PFSK-1 (cell line): ENCODE data around the gene GRAMD1B.

Experiments
- POLR2AphosphoS5 ChIP-seq: IDR thresholded peaks from 2 replicates; pipeline ENCODE4 v1.6.1; 2012; ENCODE audit warnings: low read depth, mild to moderate bottlenecking, control low read depth, low read length, moderate library complexity
- TAF1 ChIP-seq: IDR thresholded peaks from 2 replicates; pipeline ENCODE4 v1.6.1; 2012; ENCODE audit warnings: low read length, control low read depth, borderline replicate concordance; ENCODE audit not compliant: insufficient read depth

DNA sequence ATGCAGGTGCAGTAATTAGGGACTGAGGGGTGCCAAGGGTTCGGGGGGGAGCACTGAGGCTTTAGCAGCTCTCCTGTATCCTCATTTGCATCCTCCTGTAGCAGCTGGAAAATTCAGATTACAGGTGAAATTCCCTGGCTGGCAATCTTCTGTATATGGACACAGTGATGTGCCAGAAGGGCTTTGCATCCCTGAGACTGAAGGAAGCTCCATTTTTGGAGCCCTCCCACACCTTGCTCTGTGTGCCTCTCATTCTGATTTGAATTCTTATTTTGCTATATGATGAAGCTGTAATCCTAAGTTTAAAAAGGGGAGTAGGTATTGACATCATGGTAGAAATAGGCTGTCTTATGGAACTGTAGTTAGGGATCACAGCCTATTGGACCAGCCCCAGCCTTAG is 177.7 kb downstream of the GRAMD1B start:
- TF ChIP-seq TAF1 (no peak), POLR2AphosphoS5 (no peak)
